GM10266 (cell line): Measurements from ENCODE around the gene TRIM32.
A peak's percentile ranks its signal among the peaks of the same experiment; 100 is the strongest.

ENCODE experiments used
- DNase-seq: peaks from one replicate; pipeline ENCODE4 v3.0.0; 2012; ENCODE audit errors: extremely low spot score
- CTCF ChIP-seq: IDR thresholded peaks from 2 replicates; pipeline ENCODE4 v1.5.1; 2012; ENCODE audit warnings: mild to moderate bottlenecking, low read depth; ENCODE audit not compliant: control insufficient read depth, insufficient read depth; ENCODE audit errors: missing control alignments

TRIM32 gene

GRCh38 chr9:116720111-116720510, 33.0 kb downstream of the TRIM32 start:
- DNase-seq = no peak
- TF ChIP-seq CTCF = no peak

GRCh38 chr9:116721411-116721810, 34.3 kb downstream of the TRIM32 start:
- no peak for TF ChIP-seq CTCF
- DNase-seq = no peak

DNA sequence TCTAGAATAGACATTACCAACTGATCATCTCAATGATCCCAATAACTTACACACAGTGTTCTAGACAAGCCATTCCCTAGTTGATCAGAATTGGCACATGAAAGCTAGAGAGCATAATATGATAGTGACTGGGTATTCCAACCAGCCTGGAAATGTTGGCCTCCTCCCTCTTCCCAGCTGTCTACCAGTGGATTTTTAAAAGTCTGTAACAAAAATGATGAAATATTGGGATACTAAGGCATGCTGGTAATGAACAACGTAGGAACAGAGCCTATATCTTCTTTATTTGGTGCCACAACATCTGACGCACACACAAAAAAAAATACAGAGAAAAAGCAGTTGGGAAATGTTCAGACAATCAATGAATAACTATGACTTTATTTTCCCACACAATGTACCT, 34.8 kb downstream of the TRIM32 start:
- no peak for TF ChIP-seq CTCF
- DNase-seq = no peak

GRCh38 chr9:116724123-116724522, 37.0 kb downstream of the TRIM32 start:
- TF ChIP-seq CTCF = no peak
- DNase-seq = no peak

DNA sequence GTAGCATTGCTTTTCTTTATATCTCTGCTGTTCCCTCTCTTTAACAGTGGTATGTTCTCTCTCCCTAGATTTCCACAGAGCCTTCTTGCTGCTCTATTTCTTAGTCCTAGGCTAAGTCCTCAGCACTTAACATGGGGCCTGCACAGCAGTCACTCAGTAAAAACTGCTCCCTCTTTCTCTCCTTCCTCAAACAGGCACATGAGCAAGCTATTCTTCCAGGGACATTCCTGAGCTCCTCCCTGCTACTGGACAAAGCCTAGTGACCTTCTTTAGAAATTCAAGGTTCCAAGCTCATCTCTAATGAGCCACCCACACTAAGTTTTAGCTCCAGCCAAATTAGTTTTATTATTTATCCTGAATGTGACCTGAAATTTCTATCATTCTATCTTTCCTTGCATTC, 39.5 kb downstream of the TRIM32 start:
- no peak for TF ChIP-seq CTCF
- no peak for DNase-seq

DNA sequence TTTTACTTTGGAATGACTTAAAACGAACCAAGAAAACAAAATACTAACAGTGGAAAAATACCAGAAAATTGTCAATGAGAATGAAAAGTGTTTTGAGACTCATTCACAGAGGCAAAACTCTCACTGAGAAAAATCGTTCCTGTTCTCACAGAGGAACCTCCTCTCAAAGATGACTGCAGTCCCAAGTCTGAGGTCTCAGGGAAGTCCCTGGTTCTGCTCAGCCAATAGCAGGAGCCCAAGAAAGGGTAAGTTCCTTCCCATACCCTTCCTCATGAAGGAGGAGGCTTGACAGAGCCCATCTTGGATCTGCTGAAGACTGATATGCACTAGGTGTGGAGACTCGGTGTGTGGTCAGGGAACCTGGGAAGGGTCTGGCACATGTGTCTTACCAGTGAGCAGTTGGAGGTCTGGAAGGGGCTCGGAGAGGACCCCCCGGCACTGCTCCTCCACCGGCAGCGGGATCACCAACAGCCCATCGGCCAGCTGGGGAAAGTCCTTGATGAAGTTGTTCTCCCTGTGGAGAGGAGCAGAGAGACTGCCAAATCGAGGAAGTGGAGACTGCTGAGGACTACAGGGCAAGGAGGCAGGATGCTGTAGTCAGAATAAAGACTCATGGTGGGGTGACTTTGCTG, 46.0 kb downstream of the TRIM32 start:
- TF ChIP-seq CTCF = no peak
- DNase-seq = peak; percentile 34

DNA sequence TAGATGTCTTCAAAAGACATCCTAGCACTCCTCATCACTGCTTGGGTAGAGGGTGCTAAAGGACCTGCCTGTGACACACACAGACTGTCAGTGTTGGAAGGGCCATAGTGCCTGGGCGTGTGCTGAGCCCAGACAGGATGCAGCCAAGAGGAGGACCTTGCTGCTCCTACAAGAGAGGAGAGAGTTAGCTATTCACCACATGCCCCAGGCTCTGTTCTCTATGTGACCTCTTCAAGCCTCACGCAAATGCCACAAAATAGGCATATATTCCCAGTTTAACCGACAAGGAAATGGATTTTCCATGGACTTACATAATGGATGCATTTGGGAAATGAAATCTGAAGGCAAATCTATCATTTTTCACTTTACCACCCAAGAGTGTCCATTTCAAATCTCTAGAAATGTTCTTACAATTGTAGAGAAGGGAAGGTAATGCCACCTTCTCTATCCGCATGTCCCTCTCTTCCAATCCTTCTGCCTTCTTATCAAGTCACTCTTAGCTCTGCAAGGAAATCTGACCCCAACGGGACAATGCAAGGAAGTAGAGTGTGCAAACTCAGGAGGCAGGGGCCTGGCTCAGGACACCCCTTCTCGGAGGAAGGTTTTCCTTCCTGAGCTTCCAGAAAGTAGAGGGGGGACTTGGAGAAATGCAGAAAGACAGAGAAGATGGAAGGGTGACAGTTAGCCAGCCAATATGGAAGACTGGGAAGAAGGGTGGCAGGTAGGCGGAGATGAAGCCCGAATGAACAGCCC, 49.5 kb downstream of the TRIM32 start:
- no peak for TF ChIP-seq CTCF
- no peak for DNase-seq
